Urinary bladder (tissue), 4 donors: ENCODE results near the gene MPPED2. TPM values are rescaled to one million over a fixed set of nuclear protein-coding genes. Genes with fewer than 3 reads are reported as not detected.

ENCODE experiments used
- DNase-seq: peaks from one replicate; pipeline ENCODE4 v3.0.0-alpha.2; 2015; ENCODE audit errors: extremely low spot score
- H3K27ac ChIP-seq: one replicate; pipeline ENCODE4 v1.5.1; 2013; ENCODE audit warnings: low read depth, mild to moderate bottlenecking, moderate library complexity
- H3K36me3 ChIP-seq: one replicate; pipeline ENCODE4 v1.6.1; 2013; ENCODE audit warnings: mild to moderate bottlenecking, moderate library complexity; ENCODE audit not compliant: insufficient read depth
- H3K4me1 ChIP-seq: one replicate; pipeline ENCODE4 v1.6.1; 2013; ENCODE audit warnings: mild to moderate bottlenecking, moderate library complexity; ENCODE audit not compliant: insufficient read depth
- H3K4me3 ChIP-seq: one replicate; pipeline ENCODE4 v1.5.1; 2013; ENCODE audit warnings: low read depth, low read length
- WGBS: extraction: QIAGEN DNeasy Blood & Tissue Kit; methylation state at CpG from one replicate; pipeline ENCODE4 v1.1.7; 2013; 5-methylcytosine and 5-hydroxymethylcytosine counted together
- polyA plus RNA-seq: library from polyadenylated mRNA; stranded (reverse); fragments of 200-250 nt; gene quantifications from one replicate; pipeline ENCODE4 v1.2.3, GENCODE V29; 2013
- total RNA-seq: library from RNA; depleted of rRNA; stranded (reverse); fragments of >200 nt; gene quantifications from one replicate; pipeline ENCODE4 v1.2.3, GENCODE V29; 2014
- donor health status: healthy with polysubstance abuse.
- donor health status: healthy.

Gene MPPED2
- total and polyA plus RNA-seq, 2 donors = 3.0 to 25.7 TPM

- 80% methylated on average over 3 of the region's 3 CpGs for WGBS
- no peaks in the 10 kb centered on the region for H3K36me3 ChIP-seq
- H3K27ac ChIP-seq = no peak overlapping the region
- no peak for DNase-seq
- H3K4me3 ChIP-seq = no peak overlapping the region
- H3K4me1 ChIP-seq = no peaks in the 10 kb centered on the region
These were observed 129.1 kb downstream of the MPPED2 start for GRCh38 chr11:30457087-30457486.

- Histone ChIP-seq H3K4me3 (no peak overlapping the region), H3K4me1 (no peaks in the 10 kb centered on the region), H3K27ac (no peak overlapping the region), H3K36me3 (no peaks in the 10 kb centered on the region)
- 73% methylated on average over 2 of the region's 2 CpGs for WGBS
- DNase-seq = no peak
These were observed 131.1 kb downstream of the MPPED2 start for GRCh38 chr11:30455025-30455424.

DNA sequence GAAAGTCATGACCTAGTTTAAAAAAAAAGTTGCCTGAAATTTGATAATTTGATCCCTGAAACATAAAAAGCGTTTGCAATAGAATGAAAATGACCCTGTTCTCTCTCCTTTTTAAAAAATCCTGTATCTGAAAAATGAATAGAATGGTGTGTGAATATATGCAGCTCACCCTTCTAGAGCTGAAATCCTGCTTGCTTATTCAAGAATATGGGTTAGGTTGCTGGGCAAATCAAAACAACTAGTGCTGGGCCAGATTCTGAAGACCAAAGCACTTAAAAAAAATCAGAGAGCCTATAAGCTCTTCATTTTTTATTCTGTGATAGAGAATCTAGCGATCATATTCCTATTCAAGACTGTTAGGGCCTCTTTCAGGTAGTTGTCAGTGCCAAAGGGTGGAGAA lies 131.6 kb downstream of the MPPED2 start:
- H3K4me3 ChIP-seq = no peak overlapping the region

DNA sequence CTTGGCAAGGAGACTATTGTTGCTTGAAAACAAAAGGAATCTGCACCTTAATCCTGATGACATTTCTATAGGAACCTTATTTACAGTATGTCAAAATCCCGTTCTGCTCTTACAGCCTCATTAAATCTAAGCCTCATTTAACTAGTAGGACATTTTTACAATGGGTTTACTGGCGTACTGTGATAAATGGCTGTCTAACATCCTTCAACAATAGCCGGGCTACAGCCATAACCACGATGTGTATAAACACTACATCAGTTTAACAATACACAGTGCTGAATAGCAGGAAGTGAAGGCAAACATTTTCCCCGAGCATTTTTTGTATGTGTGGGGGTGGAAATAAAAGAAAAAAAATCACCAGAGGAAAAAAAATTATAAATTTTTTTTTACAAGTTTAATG lies 132.0 kb downstream of the MPPED2 start:
- no peaks in the 10 kb centered on the region for H3K4me1 ChIP-seq
- no peak for DNase-seq

More for the DNA sequence above, 131.6 kb downstream of the MPPED2 start:
- Histone ChIP-seq H3K36me3 (no peaks in the 10 kb centered on the region), H3K4me1 (no peaks in the 10 kb centered on the region), H3K27ac (no peak overlapping the region)
- no peak for DNase-seq
- WGBS = 59% methylated on average over 2 of the region's 2 CpGs

GRCh38 chr11:30453705-30454104 lies 132.4 kb downstream of the MPPED2 start:
- WGBS = 73% methylated on average over 1 of the region's 1 CpG
- Histone ChIP-seq H3K36me3 (no peaks in the 10 kb centered on the region), H3K4me3 (no peak overlapping the region), H3K4me1 (no peaks in the 10 kb centered on the region), H3K27ac (no peak overlapping the region)
- DNase-seq = no peak

More for the DNA sequence above, 132.0 kb downstream of the MPPED2 start:
- 16% methylated on average over 5 of the region's 5 CpGs for WGBS
- no peak overlapping the region for H3K4me3 ChIP-seq
- H3K27ac ChIP-seq = no peak overlapping the region
- no peaks in the 10 kb centered on the region for H3K36me3 ChIP-seq

DNA sequence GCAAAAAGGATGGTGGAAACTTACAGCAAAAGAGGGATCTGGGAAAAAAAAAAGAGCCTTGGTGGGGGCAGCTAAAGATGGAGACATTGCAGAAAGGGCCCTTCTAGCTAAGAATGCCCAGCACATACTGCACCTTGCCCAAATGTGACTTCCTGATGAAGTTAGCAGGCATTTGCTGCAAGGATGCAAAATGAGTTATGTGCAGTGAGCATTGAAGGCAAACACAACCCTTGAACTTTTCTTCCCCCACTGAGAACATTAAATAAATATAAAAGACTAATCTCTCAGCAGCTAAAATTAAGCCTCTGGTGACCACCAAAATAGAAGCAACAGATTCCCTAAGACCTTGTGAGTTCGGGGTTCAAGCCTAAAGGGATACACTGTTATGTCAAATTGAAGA lies 133.3 kb downstream of the MPPED2 start:
- Histone ChIP-seq H3K4me3 (no peak overlapping the region), H3K27ac (no peak overlapping the region), H3K4me1 (no peaks in the 10 kb centered on the region), H3K36me3 (no peaks in the 10 kb centered on the region)
- 82% methylated on average over 1 of the region's 1 CpG for WGBS
- DNase-seq = no peak

DNA sequence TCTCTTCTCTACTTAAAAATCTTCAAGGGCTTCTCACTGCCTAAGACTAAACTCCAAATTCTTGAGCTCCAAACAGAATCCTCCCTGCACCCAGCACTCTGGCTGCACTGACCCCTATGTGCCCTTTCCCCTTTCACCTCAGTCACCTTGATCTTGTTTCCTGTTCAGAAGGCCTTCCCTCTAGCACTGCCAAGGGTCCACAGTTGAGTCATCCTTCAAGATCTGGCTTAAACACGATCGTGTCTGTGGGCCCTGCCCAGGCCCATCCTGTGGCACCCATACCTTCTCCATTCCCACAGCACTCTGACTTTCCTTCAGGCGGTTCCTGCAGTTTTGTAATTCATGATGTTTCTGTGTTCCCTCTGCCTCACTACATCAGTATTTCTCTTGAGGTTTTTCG lies 134.0 kb downstream of the MPPED2 start:
- 69% methylated on average over 4 of the region's 4 CpGs for WGBS
- Histone ChIP-seq H3K27ac (no peak overlapping the region), H3K4me1 (no peaks in the 10 kb centered on the region), H3K36me3 (no peaks in the 10 kb centered on the region), H3K4me3 (no peak overlapping the region)
- DNase-seq = no peak

DNA sequence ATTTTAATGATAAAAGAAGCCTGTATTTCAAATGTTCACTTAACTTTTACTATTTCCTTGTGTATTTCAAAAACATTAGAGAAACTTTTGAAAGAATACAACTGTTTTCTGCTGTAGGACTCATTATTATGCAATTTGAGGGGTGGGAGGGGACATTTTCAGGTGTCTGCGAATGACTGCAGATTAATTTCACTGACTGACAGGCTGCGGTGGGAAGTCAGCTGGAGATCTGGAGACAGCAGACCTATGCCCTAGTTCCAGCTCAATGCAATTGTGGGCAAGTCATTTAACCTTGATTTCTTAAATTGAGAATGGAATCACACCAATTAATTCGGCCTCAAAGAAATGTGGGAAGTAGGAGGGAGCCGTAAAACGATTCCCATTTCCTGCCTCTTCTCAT lies 134.5 kb downstream of the MPPED2 start:
- Histone ChIP-seq H3K4me3 (no peak overlapping the region), H3K4me1 (no peaks in the 10 kb centered on the region), H3K36me3 (no peaks in the 10 kb centered on the region), H3K27ac (no peak overlapping the region)
- 51% methylated on average over 5 of the region's 5 CpGs for WGBS
- DNase-seq = no peak

- H3K4me1 ChIP-seq = no peaks in the 10 kb centered on the region
- 78% methylated on average over 1 of the region's 1 CpG for WGBS
These were observed 135.0 kb downstream of the MPPED2 start for GRCh38 chr11:30451167-30451566.

GRCh38 chr11:30447058-30447640 lies 139.0 kb downstream of the MPPED2 start:
- no peak overlapping the region for H3K4me3 ChIP-seq
- H3K4me1 ChIP-seq = no peaks in the 10 kb centered on the region
- DNase-seq = no peak
- 75% methylated on average over 9 of the region's 9 CpGs for WGBS
- H3K36me3 ChIP-seq = no peaks in the 10 kb centered on the region
- no peak overlapping the region for H3K27ac ChIP-seq

More at GRCh38 chr11:30451167-30451566, 135.0 kb downstream of the MPPED2 start:
- no peak overlapping the region for H3K27ac ChIP-seq
- H3K4me3 ChIP-seq = no peak overlapping the region
- no peak for DNase-seq
- no peaks in the 10 kb centered on the region for H3K36me3 ChIP-seq

DNA sequence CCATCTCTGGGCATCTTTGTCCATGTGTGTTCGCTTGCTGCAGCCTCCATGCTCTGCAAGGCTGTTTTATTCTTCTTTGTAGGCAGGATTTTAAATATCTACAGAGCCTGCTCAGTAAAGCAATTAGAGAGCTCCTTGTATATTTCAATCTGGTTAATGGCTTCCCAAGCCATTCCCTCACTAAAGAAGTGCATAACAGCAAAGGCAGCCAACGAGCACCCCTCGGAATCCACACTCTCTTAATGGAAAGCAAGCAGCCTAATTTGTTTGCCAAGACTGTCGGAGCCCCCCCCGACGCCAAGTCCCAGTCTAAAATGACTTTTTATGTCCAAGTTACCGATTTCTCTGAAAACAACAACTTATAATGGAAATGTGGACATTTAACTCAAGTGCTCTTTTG lies 139.6 kb downstream of the MPPED2 start:
- WGBS = 61% methylated on average over 7 of the region's 7 CpGs
- H3K4me3 ChIP-seq = no peak overlapping the region

GRCh38 chr11:30445056-30445455 lies 141.1 kb downstream of the MPPED2 start:
- DNase-seq = no peak
- no peaks in the 10 kb centered on the region for H3K36me3 ChIP-seq
- 27% methylated on average over 2 of the region's 2 CpGs for WGBS
- no peak overlapping the region for H3K27ac ChIP-seq
- H3K4me3 ChIP-seq = no peak overlapping the region
- H3K4me1 ChIP-seq = no peaks in the 10 kb centered on the region

More for the DNA sequence above, 139.6 kb downstream of the MPPED2 start:
- no peak for DNase-seq
- Histone ChIP-seq H3K4me1 (no peaks in the 10 kb centered on the region), H3K27ac (no peak overlapping the region), H3K36me3 (no peaks in the 10 kb centered on the region)

DNA sequence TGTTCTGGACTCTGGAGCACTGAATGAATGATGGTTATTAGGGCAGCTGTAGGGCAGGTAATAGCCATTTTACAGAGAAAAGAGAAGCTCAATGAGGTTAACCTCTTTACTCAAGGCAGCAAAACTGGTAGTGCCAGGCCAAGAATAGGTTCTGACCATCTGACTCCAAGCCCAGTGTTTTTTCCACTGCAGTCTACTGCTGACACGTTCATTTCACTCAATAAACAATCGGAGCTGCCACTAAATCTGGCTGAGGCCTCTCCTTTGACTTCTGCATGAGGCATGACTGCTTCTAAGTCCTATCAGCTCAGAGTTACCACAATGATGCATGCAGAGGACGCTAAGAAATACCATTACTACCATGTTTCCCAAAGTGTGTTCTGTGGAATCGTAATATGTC lies 145.6 kb downstream of the MPPED2 start:
- H3K4me3 ChIP-seq = no peak overlapping the region
- WGBS = 82% methylated on average over 4 of the region's 4 CpGs
- H3K36me3 ChIP-seq = no peaks in the 10 kb centered on the region
- H3K27ac ChIP-seq = no peak overlapping the region
- no peak for DNase-seq
- peaks cover 2% of the 10 kb centered on the region for H3K4me1 ChIP-seq

DNA sequence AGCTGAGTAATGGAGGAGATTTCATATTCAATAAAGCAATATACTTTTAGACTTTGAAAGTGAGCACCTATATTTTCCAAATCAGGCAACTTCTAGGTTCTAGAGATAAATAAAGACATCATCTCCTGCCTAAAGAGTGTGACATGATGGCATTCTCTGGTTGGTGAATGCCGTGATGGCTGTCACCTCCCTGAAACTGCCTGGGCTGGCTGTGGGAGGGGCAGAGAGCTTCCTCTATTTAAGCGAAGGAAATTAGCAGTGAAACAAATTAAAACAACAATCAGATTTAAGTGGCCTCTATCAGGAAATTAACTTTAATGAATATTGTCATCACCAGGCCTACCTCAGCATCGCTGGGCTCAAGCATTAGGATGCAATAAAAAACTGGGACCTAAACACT lies 149.4 kb downstream of the MPPED2 start:
- peaks cover 2% of the 10 kb centered on the region for H3K4me1 ChIP-seq
- DNase-seq = no peak
- H3K36me3 ChIP-seq = no peaks in the 10 kb centered on the region
- no peak overlapping the region for H3K4me3 ChIP-seq
- H3K27ac ChIP-seq = no peak overlapping the region
- WGBS = 74% methylated on average over 3 of the region's 3 CpGs

GRCh38 chr11:30435488-30435887 lies 150.7 kb downstream of the MPPED2 start:
- H3K36me3 ChIP-seq = no peaks in the 10 kb centered on the region
- DNase-seq = no peak
- peaks cover 2% of the 10 kb centered on the region for H3K4me1 ChIP-seq
- H3K27ac ChIP-seq = no peak overlapping the region
- H3K4me3 ChIP-seq = no peak overlapping the region
